DND-41 (cell line): ENCODE measurements around the gene NUTM2A.
"Not testable (repeated sequence)": the region's sequence is repeated elsewhere in the genome, so short reads cannot be mapped to it uniquely, and the experiment has no call there.

Experiments used
- CTCF ChIP-seq: IDR thresholded peaks from 2 replicates; pipeline ENCODE4 v1.5.1; 2012; ENCODE audit warnings: borderline replicate concordance, low read length, moderate library complexity, mild to moderate bottlenecking; ENCODE audit not compliant: poor library complexity, severe bottlenecking; ENCODE audit errors: extremely low read depth
- EZH2 ChIP-seq: IDR thresholded peaks from 3 replicates; pipeline ENCODE4 v1.6.1; 2012; ENCODE audit warnings: borderline replicate concordance, low read depth, mild to moderate bottlenecking, moderate library complexity, low read length, inconsistent platforms; ENCODE audit not compliant: severe bottlenecking

DNA sequence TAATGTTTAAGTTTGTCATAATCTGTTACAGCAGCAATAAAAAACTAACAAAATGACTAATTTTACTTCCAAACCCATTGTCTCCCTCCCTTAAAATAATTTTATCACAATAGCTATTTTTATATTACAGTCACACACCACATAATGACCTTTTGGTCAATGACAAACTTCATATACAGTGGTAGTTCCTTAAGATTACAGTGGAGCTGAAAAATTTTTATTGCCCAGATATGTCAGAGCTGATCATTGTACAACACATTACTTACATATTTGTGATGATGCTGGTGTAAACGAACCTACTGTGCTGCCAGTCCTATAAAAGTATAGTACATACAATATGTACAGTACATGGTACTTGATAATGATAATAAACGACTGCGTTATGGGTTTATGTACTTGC, 22.1 kb downstream of the NUTM2A start:
- TF ChIP-seq CTCF, EZH2: not testable (repeated sequence)
